SU-DHL-6 (cell line): ENCODE data around the gene TRIM9.

Experiments
- H2AFZ ChIP-seq: fragments of 200-600 bp; sonication (generic); 2 replicates; pipeline ENCODE4 v1.6.1; 2014; ENCODE audit warnings: low read depth, mild to moderate bottlenecking, moderate library complexity, mixed read lengths, antibody characterized with exemption, low read length; ENCODE audit not compliant: severe bottlenecking
- H3F3A ChIP-seq: fragments of 200-600 bp; shearing (Covaris generic); 2 replicates; pipeline ENCODE4 v1.6.0; 2016; ENCODE audit warnings: antibody characterized with exemption, mild to moderate bottlenecking; ENCODE audit not compliant: insufficient read depth
- H3K27ac ChIP-seq: fragments of 200-600 bp; sonication (generic); 2 replicates; pipeline ENCODE4 v1.5.1; 2016; ENCODE audit warnings: low read depth, mild to moderate bottlenecking, low read length, moderate library complexity, mixed read lengths
- H3K27me3 ChIP-seq: fragments of 200-600 bp; sonication (generic), shearing (Covaris generic); 2 replicates; pipeline ENCODE4 v1.6.0; 2014; ENCODE audit warnings: mild to moderate bottlenecking, low read length
- H3K36me3 ChIP-seq: fragments of 200-600 bp; sonication (generic); 2 replicates; pipeline ENCODE4 v1.6.1; 2014; ENCODE audit warnings: mild to moderate bottlenecking, low read length, mixed read lengths
- H3K4me2 ChIP-seq: fragments of 300-600, 200-600 bp; shearing (Covaris generic), sonication (generic); 2 replicates; pipeline ENCODE4 v1.6.0; 2014; ENCODE audit warnings: low read length, low read depth, mild to moderate bottlenecking; ENCODE audit not compliant: poor library complexity, severe bottlenecking
- H3K4me3 ChIP-seq: fragments of 200-600 bp; sonication (generic); 2 replicates; pipeline ENCODE4 v1.5.1; 2014; ENCODE audit warnings: antibody characterized with exemption, low read length, mild to moderate bottlenecking, mixed read lengths; ENCODE audit not compliant: insufficient read depth, poor library complexity, severe bottlenecking
- H3K79me2 ChIP-seq: fragments of 200-600 bp; sonication (generic); 2 replicates; pipeline ENCODE4 v1.6.1; 2014; ENCODE audit warnings: mild to moderate bottlenecking, low read length, moderate library complexity; ENCODE audit not compliant: insufficient read depth
- H3K9ac ChIP-seq: fragments of 200-600 bp; sonication (generic); 2 replicates; pipeline ENCODE4 v1.7.0; 2014; ENCODE audit warnings: mild to moderate bottlenecking, low read length
- H3K9me2 ChIP-seq: fragments of 200-600 bp; sonication (generic); replicated peaks from 2 replicates; pipeline ENCODE4 v1.6.1; 2014; ENCODE audit warnings: low read length; ENCODE audit not compliant: insufficient read depth
- H3K9me3 ChIP-seq: fragments of 200-600 bp; sonication (generic); 2 replicates; pipeline ENCODE4 v1.6.1; 2014; ENCODE audit warnings: low read length, mixed read lengths; ENCODE audit not compliant: insufficient read depth
- H4K20me1 ChIP-seq: fragments of 200-600 bp; sonication (generic); 2 replicates; pipeline ENCODE4 v1.6.1; 2014; ENCODE audit warnings: low read depth, mild to moderate bottlenecking, antibody characterized with exemption, low read length, moderate library complexity, mixed read lengths
- EZH2phosphoT487 ChIP-seq: fragments of 200-600 bp; sonication (generic), shearing (Covaris generic); conservative IDR thresholded peaks from 2 replicates; pipeline ENCODE4 v1.6.1; 2018; ENCODE audit warnings: mild to moderate bottlenecking, antibody characterized with exemption, low read length, moderate library complexity, mixed read lengths
- TF ChIP-seq, protein P1 (sequence below): fragments of 200-600 bp; sonication (generic); IDR thresholded peaks from one replicate; pipeline ENCODE4 v1.5.1; 2017; ENCODE audit warnings: antibody characterized with exemption, mild to moderate bottlenecking, low read length, moderate library complexity; ENCODE audit not compliant: insufficient read depth, poor library complexity, severe bottlenecking

The TRIM9 gene

DNA sequence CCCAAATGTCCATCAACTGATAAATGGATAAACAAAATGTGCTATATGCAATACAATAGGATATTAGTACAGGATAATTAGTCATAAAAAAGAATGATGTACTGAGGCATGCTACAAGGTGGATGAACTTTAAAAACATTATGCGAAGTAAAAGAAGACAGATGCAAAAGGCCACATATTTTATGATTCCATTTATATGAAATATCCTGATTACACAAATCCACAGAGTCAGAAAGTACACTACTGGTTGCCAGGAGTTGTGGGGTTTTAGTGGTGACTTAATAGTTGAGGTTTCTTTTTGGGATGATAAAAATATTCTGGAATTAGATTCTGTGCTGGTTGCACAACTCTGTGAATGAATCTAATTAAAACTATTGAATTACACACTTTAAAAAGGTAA, 12.6 kb downstream of the TRIM9 start:
- TF ChIP-seq, protein P1, sequence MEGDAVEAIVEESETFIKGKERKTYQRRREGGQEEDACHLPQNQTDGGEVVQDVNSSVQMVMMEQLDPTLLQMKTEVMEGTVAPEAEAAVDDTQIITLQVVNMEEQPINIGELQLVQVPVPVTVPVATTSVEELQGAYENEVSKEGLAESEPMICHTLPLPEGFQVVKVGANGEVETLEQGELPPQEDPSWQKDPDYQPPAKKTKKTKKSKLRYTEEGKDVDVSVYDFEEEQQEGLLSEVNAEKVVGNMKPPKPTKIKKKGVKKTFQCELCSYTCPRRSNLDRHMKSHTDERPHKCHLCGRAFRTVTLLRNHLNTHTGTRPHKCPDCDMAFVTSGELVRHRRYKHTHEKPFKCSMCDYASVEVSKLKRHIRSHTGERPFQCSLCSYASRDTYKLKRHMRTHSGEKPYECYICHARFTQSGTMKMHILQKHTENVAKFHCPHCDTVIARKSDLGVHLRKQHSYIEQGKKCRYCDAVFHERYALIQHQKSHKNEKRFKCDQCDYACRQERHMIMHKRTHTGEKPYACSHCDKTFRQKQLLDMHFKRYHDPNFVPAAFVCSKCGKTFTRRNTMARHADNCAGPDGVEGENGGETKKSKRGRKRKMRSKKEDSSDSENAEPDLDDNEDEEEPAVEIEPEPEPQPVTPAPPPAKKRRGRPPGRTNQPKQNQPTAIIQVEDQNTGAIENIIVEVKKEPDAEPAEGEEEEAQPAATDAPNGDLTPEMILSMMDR: no peak
- no peak for TF ChIP-seq EZH2phosphoT487
- no peaks in the 10 kb centered on the region for H3K9me3 ChIP-seq

DNA sequence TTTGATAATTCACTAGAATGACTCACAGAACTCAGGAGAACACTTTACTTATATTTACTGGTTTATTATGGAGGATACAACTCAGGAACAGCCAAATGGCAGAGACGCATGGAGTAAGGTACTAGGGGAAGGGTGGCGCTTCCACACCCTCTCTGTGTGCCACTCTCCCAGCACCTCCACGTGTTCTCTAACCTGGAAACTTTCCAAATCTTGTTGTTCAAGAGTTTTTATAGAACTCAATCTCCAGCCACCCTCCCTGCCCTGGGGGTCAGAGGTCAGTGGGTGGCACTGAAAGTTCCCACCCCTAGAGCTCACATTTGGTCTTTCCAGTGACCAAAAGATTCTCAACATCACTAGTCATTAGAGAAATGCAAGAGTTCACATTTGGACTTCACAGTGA, 13.2 kb downstream of the TRIM9 start:
- Histone ChIP-seq H3K27me3 (no peaks in the 10 kb centered on the region), H3K4me3 (no peak overlapping the region), H4K20me1 (no peaks in the 10 kb centered on the region), H3F3A (no peaks in the 10 kb centered on the region), H3K36me3 (no peaks in the 10 kb centered on the region), H3K79me2 (no peaks in the 10 kb centered on the region), H3K27ac (no peak overlapping the region), H3K9me3 (no peaks in the 10 kb centered on the region), H2AFZ (no peak overlapping the region), H3K4me2 (no peak overlapping the region), H3K9me2 (no peaks in the 10 kb centered on the region), H3K9ac (no peak overlapping the region)
- TF ChIP-seq EZH2phosphoT487: no peak
- TF ChIP-seq, protein P1: no peak

More for the DNA sequence above, 12.6 kb downstream of the TRIM9 start:
- no peaks in the 10 kb centered on the region for H3K79me2 ChIP-seq
- H3K9me2 ChIP-seq: no peaks in the 10 kb centered on the region
- no peak overlapping the region for H2AFZ ChIP-seq
- H3F3A ChIP-seq: no peaks in the 10 kb centered on the region
- H3K27ac ChIP-seq: no peak overlapping the region
- H4K20me1 ChIP-seq: no peaks in the 10 kb centered on the region
- no peak overlapping the region for H3K4me3 ChIP-seq
- no peak overlapping the region for H3K9ac ChIP-seq
- H3K27me3 ChIP-seq: no peaks in the 10 kb centered on the region
- H3K36me3 ChIP-seq: no peaks in the 10 kb centered on the region
- no peak overlapping the region for H3K4me2 ChIP-seq

DNA sequence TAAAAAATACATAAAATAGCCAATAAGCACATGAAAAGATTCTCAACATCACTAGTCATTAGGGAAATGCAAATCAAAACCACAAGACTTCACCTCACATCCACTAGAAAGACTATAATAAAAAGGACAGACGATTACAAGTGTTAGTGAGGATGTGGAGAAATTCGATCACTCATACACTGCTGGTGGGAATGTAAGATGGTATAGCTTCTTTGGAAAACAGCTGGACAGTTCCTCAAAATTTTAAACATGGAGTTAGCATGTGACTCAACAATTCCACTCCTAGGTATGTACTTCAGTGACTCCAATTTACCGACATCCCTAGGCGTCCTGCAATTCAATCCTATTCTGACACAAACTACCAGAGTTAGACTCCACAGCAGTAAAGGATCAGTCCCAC, 13.7 kb downstream of the TRIM9 start:
- no peaks in the 10 kb centered on the region for H3K36me3 ChIP-seq
- H2AFZ ChIP-seq: no peak overlapping the region
- no peaks in the 10 kb centered on the region for H3F3A ChIP-seq
- no peak overlapping the region for H3K4me2 ChIP-seq
- TF ChIP-seq, protein P1: no peak
- TF ChIP-seq EZH2phosphoT487: no peak
- H3K79me2 ChIP-seq: no peaks in the 10 kb centered on the region
- no peaks in the 10 kb centered on the region for H4K20me1 ChIP-seq
- no peak overlapping the region for H3K27ac ChIP-seq
- H3K9me3 ChIP-seq: no peaks in the 10 kb centered on the region
- H3K27me3 ChIP-seq: no peaks in the 10 kb centered on the region
- H3K9me2 ChIP-seq: no peaks in the 10 kb centered on the region
- no peak overlapping the region for H3K9ac ChIP-seq
- H3K4me3 ChIP-seq: no peak overlapping the region

DNA sequence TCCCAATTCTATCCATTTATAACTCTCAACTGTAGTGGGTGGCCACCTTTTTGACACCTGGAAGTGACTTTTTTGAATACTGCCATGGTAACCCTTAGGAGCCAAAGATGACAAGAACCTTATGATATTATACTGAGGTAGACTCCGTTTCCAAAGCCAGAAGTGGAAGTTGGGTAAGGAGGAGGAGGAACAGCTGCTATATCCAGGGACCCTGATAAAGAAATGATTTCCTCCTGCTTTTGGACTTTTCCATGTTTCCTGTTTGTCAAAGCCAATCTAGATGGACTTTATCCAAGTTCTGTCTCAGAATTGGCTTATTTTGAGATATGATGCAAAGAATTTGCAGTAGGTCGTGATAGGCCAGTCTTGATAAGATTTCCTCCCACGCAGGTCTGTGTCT, 14.3 kb downstream of the TRIM9 start:
- TF ChIP-seq, protein P1: no peak
- no peak for TF ChIP-seq EZH2phosphoT487
- Histone ChIP-seq H3K4me2 (no peak overlapping the region), H3K9me2 (no peaks in the 10 kb centered on the region), H3K27me3 (no peaks in the 10 kb centered on the region), H3K9me3 (no peaks in the 10 kb centered on the region), H2AFZ (no peak overlapping the region), H3F3A (no peaks in the 10 kb centered on the region), H4K20me1 (no peaks in the 10 kb centered on the region), H3K4me3 (no peak overlapping the region), H3K9ac (no peak overlapping the region), H3K36me3 (no peaks in the 10 kb centered on the region), H3K27ac (no peak overlapping the region), H3K79me2 (no peaks in the 10 kb centered on the region)
